ENCODE results near the gene NRG3.

DNA sequence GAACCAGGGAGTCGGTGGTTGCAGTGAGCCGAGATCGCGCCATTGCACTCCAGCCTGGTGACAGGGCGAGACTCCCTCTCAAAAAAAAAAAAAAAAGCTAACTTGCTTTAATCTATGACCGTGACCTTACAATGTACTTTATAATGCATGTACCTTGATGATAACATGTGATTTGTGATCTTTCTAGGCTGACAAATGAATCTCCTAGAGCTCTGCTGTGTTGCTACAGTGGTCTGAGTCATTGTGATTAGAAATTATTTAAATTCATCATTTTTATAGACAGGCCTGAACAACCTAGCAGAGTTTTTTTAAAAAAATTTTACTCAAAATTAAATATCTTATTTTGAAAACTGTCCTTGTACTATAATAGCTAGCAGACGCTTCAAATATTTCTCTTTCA is 722.8 kb downstream of the NRG3 start:
- no peak for TF ChIP-seq CTCF (conservative IDR thresholded peaks at IDR 0.05; ENCODE audit: low read depth, low read length)
- no peak for TF ChIP-seq MAZ (IDR thresholded peaks at IDR 0.05; ENCODE audit: borderline replicate concordance, low read depth, low read length)
- TF ChIP-seq ELK1 (IDR thresholded peaks at IDR 0.05; ENCODE audit: borderline replicate concordance, low read depth, low read length), result no peak
- TF ChIP-seq CEBPB (IDR thresholded peaks at IDR 0.05; ENCODE audit: low read depth, low read length), result no peak
- no peak for TF ChIP-seq RAD21 (IDR thresholded peaks at IDR 0.05; ENCODE audit: low read length)
- no peak for TF ChIP-seq MAFK (IDR thresholded peaks at IDR 0.05; ENCODE audit: low read depth, low read length)
- TF ChIP-seq, protein P1, sequence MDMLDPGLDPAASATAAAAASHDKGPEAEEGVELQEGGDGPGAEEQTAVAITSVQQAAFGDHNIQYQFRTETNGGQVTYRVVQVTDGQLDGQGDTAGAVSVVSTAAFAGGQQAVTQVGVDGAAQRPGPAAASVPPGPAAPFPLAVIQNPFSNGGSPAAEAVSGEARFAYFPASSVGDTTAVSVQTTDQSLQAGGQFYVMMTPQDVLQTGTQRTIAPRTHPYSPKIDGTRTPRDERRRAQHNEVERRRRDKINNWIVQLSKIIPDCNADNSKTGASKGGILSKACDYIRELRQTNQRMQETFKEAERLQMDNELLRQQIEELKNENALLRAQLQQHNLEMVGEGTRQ (IDR thresholded peaks at IDR 0.05; ENCODE audit: low read depth, low read length), result no peak

Data from IMR-90 (cell line).